ENCODE data around the gene TMPRSS9.
"Not testable (repeated sequence)": the region's sequence is repeated elsewhere in the genome, so short reads cannot be mapped to it uniquely, and the experiment has no call there.

The TMPRSS9 gene

DNA sequence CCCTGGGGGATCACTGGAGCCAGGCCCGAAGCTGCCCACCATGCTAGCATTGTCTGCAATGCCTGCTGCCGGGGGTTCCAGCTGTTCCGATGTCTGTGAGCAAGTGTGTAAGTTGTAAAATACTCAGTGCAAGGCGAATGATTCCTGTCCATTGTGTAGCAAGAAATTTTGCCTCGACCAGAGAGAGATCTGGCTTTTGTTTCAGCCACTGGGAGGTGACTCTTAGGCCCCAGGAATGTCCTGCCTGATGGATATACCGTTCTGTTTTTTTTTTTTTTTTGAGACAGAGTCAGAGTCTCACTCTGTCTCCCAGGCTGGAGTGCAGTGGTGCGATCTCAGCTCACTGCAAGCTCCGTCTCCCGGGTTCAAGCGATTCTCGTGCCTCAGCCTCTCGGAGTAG is 108.5 kb downstream of the TMPRSS9 start:
- DNase-seq = no peak

GRCh38 chr19:2469102-2469914 is 109.2 kb downstream of the TMPRSS9 start:
- DNase-seq = no peak

DNA sequence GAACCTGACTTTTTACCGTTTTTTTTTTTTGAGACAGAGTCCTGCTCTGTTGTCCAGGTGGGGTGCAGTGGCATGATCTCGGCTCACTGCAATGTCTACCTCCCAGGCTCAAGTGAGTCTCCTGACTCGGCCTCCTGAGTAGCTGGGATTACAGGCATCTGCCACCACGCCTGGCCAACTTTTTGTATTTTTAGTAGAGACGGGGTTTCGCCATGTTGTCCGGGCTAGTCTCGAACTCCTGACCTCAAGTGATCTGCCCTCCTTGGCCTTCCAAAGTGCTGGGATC is 109.8 kb downstream of the TMPRSS9 start:
- DNase-seq = not testable (repeated sequence)

- peak; percentile 97 for DNase-seq
Measured at GRCh38 chr19:2474232-2475017, 114.4 kb downstream of the TMPRSS9 start.

DNA sequence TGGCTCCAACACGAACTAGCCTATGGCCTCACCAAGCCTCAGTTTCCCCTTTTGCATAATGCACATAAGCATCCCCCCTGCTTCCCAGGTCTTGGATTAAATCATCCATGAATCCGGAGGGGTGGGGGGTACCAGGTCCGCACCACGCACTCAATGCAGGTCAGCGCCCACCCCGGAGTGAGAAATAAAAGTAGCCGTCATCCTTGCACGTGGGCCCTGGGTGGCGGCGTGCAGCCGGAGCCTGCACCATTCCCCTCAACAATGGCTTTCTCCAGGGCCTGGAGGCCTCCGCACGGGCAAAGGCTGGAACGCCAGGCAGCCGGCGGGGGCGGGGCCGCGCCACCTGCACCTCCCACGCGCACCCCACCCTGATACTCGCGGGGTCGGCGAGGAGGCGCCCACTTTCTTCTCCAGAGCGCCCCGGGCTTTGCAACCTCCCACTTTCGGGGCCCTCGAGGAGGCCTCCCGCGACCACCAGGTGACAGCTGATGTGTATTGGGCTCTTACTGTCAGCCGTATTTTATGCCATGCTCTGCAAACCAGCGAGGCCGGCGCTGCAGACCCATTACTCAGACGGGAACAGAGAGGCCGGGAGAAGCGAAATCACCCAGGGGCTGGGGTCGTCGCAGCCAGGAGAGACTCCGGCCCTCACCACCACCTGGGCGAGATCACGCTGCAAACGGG is 115.1 kb downstream of the TMPRSS9 start:
- DNase-seq = peak; percentile 85
